Astrocyte (in vitro differentiated cells and primary cell): ENCODE data around the gene SLC35A3.

Experiments
- CTCF ChIP-seq: IDR thresholded peaks from 2 replicates; pipeline ENCODE4 v1.5.1; 2011; ENCODE audit warnings: low read depth, mild to moderate bottlenecking, inconsistent platforms, low read length, moderate library complexity; ENCODE audit not compliant: insufficient read depth
- EZH2 ChIP-seq: IDR thresholded peaks from 2 replicates; pipeline ENCODE4 v1.6.1; 2012; ENCODE audit warnings: mild to moderate bottlenecking, low read length, inconsistent platforms; ENCODE audit not compliant: insufficient read depth

GRCh38 chr1:99993468-99993845 is 23.7 kb downstream of the SLC35A3 start:
- TF ChIP-seq CTCF (no peak), EZH2 (no peak)
